Keratinocyte (primary cell): Measurements from ENCODE around the gene OR9A4. TPM values are rescaled to one million over a fixed set of nuclear protein-coding genes. Genes with fewer than 3 reads are reported as not detected.
A peak's percentile ranks its signal among the peaks of the same experiment; 100 is the strongest.

Experiments
- DNase-seq: peaks from one replicate; pipeline ENCODE4 v3.0.0-alpha.2; 2011; ENCODE audit warnings: low read depth, missing footprints, low spot score
- FAIRE-seq: peaks from 2 replicates; lab custom pipeline; 2011; peaks lifted over from hg19 to GRCh38; lab: Jason Lieb, UNC
- H2AFZ ChIP-seq: 2 replicates; pipeline ENCODE4 v1.6.0; 2012; ENCODE audit warnings: low read length, control low read depth, inconsistent platforms; ENCODE audit not compliant: control insufficient read depth
- H3K27ac ChIP-seq: 2 replicates; pipeline ENCODE4 v1.5.1; 2011; ENCODE audit warnings: low read length; ENCODE audit not compliant: control insufficient read depth, insufficient read depth
- H3K27me3 ChIP-seq: 3 replicates; pipeline ENCODE4 v1.6.0; 2011; ENCODE audit warnings: low read length; ENCODE audit not compliant: control insufficient read depth, insufficient read depth; ENCODE audit errors: extremely low read depth
- H3K36me3 ChIP-seq, 2 experiments: 2 replicates in 1 of 2; 3 replicates in 1 of 2; pipeline ENCODE4 v1.5.1; 2011; ENCODE audit warnings: low read length in 2 of 2, mild to moderate bottlenecking in 1 of 2; ENCODE audit not compliant: control insufficient read depth in 2 of 2, insufficient read depth in 2 of 2; ENCODE audit errors: extremely low read depth in 1 of 2
- H3K4me1 ChIP-seq: 3 replicates; pipeline ENCODE4 v1.5.1; 2011; ENCODE audit warnings: low read length; ENCODE audit not compliant: control insufficient read depth, insufficient read depth; ENCODE audit errors: extremely low read depth
- H3K4me2 ChIP-seq: 3 replicates; pipeline ENCODE4 v1.6.0; 2011; ENCODE audit warnings: low read depth, low read length; ENCODE audit not compliant: control insufficient read depth, insufficient read depth; ENCODE audit errors: extremely low read depth
- H3K4me3 ChIP-seq, 3 experiments: fragments of 200-600 bp in 1 of 3; sonication (generic) in 1 of 3; 2 replicates in 2 of 3; 3 replicates in 1 of 3; pipeline ENCODE4 v1.5.1; 2011 to 2016; ENCODE audit warnings: low read length in 3 of 3, mild to moderate bottlenecking in 3 of 3, control low read depth in 2 of 3, inconsistent platforms in 1 of 3, low read depth in 1 of 3, mixed read lengths in 1 of 3, mixed run types in 1 of 3, moderate library complexity in 1 of 3; ENCODE audit not compliant: control insufficient read depth in 2 of 3, insufficient read depth in 2 of 3; ENCODE audit errors: extremely low read depth in 1 of 3
- H3K79me2 ChIP-seq: 2 replicates; pipeline ENCODE4 v1.6.0; 2012; ENCODE audit warnings: low read length; ENCODE audit not compliant: control insufficient read depth, insufficient read depth
- H3K9ac ChIP-seq: 3 replicates; pipeline ENCODE4 v1.6.0; 2011; ENCODE audit warnings: low read length; ENCODE audit not compliant: control insufficient read depth, insufficient read depth; ENCODE audit errors: extremely low read depth
- H3K9me1 ChIP-seq: 3 replicates; pipeline ENCODE4 v1.6.0; 2011; ENCODE audit warnings: low read length; ENCODE audit not compliant: control insufficient read depth, insufficient read depth; ENCODE audit errors: extremely low read depth
- H3K9me3 ChIP-seq: 2 replicates; pipeline ENCODE4 v1.5.1; 2012; ENCODE audit warnings: low read depth, low read length; ENCODE audit not compliant: control insufficient read depth
- H4K20me1 ChIP-seq: 3 replicates; pipeline ENCODE4 v1.6.0; 2011; ENCODE audit warnings: low read length; ENCODE audit not compliant: control insufficient read depth, insufficient read depth; ENCODE audit errors: extremely low read depth
- EZH2 ChIP-seq: IDR thresholded peaks from one replicate; pipeline ENCODE4 v1.6.1; 2012; ENCODE audit warnings: inconsistent platforms, mild to moderate bottlenecking, low read length, moderate library complexity
- dilution Hi-C: fragments of 300-500 bp; cut with MboI; formaldehyde crosslinking; loops from one replicate; pipeline ENCODE4 v1.7.0; 2020; ENCODE audit warnings: low sequenced_read_pairs; ENCODE audit not compliant: extremely low pct_ligation_motif_present
- polyA plus RNA-seq, 5 experiments: library from polyadenylated mRNA; depleted of rRNA in 3 of 5; stranded (reverse) in 3 of 5; stranded (forward) in 1 of 5; unstranded in 1 of 5; fragments of >200 nt; gene quantifications; 1 replicate in 1 of 5; 2 replicates in 3 of 5; 3 replicates in 1 of 5; pipeline versions ENCODE4 v1.2.1 to v1.2.3, GENCODE V29; 2011 to 2012; ENCODE audit warnings: missing spikeins in 2 of 5, low read depth in 1 of 5, low replicate concordance in 1 of 5
- TF ChIP-seq, protein P1 (sequence below), 3 experiments: IDR thresholded peaks in 1 of 3; conservative IDR thresholded peaks in 1 of 3; optimal IDR thresholded peaks in 1 of 3; 2 replicates in 2 of 3; 3 replicates in 1 of 3; pipeline versions ENCODE3 to v1.5.1; 2011; ENCODE audit warnings: low read length in 3 of 3, mild to moderate bottlenecking in 3 of 3, moderate library complexity in 2 of 3, control low read depth in 1 of 3, inconsistent platforms in 1 of 3; ENCODE audit not compliant: insufficient read depth in 2 of 3; ENCODE audit errors: extremely low read depth in 1 of 3

The OR9A4 gene
- polyA plus RNA-seq, 1 donor (not counting 4 experiments of a cell fraction or from before 2014, with no cell fraction given) = not detected

DNA sequence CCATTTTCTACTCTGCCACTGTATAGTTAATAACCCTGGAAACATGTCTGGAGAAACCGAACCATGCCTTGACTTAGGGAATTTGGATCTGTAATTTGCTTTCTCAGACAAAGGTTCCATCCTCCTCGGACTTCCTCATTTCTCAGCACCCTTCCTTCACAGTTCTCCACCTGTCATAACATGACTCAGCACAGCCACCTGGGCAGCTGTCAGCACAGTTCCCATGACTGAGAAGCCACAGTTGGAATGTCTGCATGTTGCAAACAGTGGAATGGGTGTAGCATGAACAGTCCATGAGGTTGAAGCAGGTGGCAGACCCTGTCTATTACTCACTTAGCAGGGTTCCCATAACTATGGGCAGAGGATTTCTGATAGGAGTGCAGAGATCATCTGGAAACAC is 634 bp upstream of the OR9A4 start:
- Histone ChIP-seq H3K9me1 (no peaks in the 10 kb centered on the region), H3K27me3 (no peaks in the 10 kb centered on the region), H3K9ac (no peak overlapping the region), H3K4me1 (peaks cover 3% of the 10 kb centered on the region), H3K36me3 (no peaks in the 10 kb centered on the region), H3K27ac (no peak overlapping the region), H3K4me3 (no peak overlapping the region), H3K79me2 (no peaks in the 10 kb centered on the region), H3K9me3 (no peaks in the 10 kb centered on the region), H4K20me1 (no peaks in the 10 kb centered on the region), H3K4me2 (no peak overlapping the region), H2AFZ (no peak overlapping the region)
- peak; percentile 76 for DNase-seq
- peak; percentile 36 for FAIRE-seq
- TF ChIP-seq EZH2 = no peak
- TF ChIP-seq, protein P1, sequence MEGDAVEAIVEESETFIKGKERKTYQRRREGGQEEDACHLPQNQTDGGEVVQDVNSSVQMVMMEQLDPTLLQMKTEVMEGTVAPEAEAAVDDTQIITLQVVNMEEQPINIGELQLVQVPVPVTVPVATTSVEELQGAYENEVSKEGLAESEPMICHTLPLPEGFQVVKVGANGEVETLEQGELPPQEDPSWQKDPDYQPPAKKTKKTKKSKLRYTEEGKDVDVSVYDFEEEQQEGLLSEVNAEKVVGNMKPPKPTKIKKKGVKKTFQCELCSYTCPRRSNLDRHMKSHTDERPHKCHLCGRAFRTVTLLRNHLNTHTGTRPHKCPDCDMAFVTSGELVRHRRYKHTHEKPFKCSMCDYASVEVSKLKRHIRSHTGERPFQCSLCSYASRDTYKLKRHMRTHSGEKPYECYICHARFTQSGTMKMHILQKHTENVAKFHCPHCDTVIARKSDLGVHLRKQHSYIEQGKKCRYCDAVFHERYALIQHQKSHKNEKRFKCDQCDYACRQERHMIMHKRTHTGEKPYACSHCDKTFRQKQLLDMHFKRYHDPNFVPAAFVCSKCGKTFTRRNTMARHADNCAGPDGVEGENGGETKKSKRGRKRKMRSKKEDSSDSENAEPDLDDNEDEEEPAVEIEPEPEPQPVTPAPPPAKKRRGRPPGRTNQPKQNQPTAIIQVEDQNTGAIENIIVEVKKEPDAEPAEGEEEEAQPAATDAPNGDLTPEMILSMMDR (optimal IDR thresholded peaks at IDR 0.05 in 1 of 3, IDR thresholded peaks at IDR 0.05 in 1 of 3, conservative IDR thresholded peaks at IDR 0.05 in 1 of 3; ENCODE audit: extremely low read depth in 1 of 3, insufficient read depth in 2 of 3, low read length in 3 of 3) = no peak
- dilution Hi-C loops = no loop called here

DNA sequence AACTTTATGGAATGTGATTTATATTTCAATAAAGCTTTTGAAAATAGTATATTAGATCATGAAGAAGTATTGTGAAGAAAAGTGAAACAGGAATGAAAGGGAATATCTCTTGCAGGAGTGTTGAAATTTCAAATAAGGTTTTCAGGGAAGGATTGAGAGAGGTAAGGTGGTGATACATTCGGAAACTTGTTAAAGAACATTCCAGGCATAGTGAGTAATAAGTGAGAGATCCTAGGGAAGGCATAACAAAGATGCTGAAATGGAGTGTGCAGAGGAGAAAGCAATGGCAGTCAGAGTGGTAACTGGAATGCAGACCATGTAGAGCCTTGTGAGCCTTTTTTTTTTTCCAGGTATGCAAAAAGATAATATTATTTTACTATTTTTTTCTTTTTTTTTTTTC is 4.1 kb downstream of the OR9A4 start:
- Histone ChIP-seq H3K27ac (no peak overlapping the region), H3K79me2 (no peaks in the 10 kb centered on the region), H3K9ac (no peak overlapping the region), H3K4me3 (no peak overlapping the region), H3K9me1 (no peaks in the 10 kb centered on the region), H3K36me3 (no peaks in the 10 kb centered on the region), H3K9me3 (no peaks in the 10 kb centered on the region), H4K20me1 (no peaks in the 10 kb centered on the region), H2AFZ (no peak overlapping the region), H3K27me3 (no peaks in the 10 kb centered on the region), H3K4me1 (peaks cover 3% of the 10 kb centered on the region), H3K4me2 (no peak overlapping the region)
- dilution Hi-C loops = no loop called here
- DNase-seq = peak; percentile 23
- no peak for FAIRE-seq
- TF ChIP-seq, protein P1 (optimal IDR thresholded peaks at IDR 0.05 in 1 of 3, IDR thresholded peaks at IDR 0.05 in 1 of 3, conservative IDR thresholded peaks at IDR 0.05 in 1 of 3; ENCODE audit: extremely low read depth in 1 of 3, insufficient read depth in 2 of 3, low read length in 3 of 3) = no peak
- no peak for TF ChIP-seq EZH2
